HCT116 (cell line): ENCODE results near the gene VAV1. TPM values are rescaled to one million over a fixed set of nuclear protein-coding genes. Genes with fewer than 3 reads are reported as not detected.

Experiments
- ATAC-seq: fragments of 200-7000 bp; cut with Tn5 transposase; 2 replicates; pipeline ENCODE4 v1.9.1; 2020; ENCODE audit warnings: mild to moderate bottlenecking, moderate library complexity
- BruUV-seq: library from RNA; stranded (reverse); fragments of 400-500 nt; replicated peaks from 2 replicates; lab custom pipeline; 2021; lab: Mats Ljungman, UMichigan
- CTCF ChIA-PET: fragments of 300-600 bp; sonication (Branson Sonifier 250); formaldehyde crosslinking; loops from one replicate; lab custom pipeline; 2021; ENCODE audit warnings: antibody characterized with exemption; lab: Charles Lee
- POLR2A ChIA-PET: fragments of 300-600, 350-600 bp; sonication (Branson Sonifier 250); formaldehyde crosslinking; loops from one replicate; lab custom pipeline; 2021; ENCODE audit warnings: antibody characterized with exemption; lab: Charles Lee
- RAD21 ChIA-PET, 2 experiments: fragments of 300-600 bp; sonication (Branson Sonifier 250); formaldehyde crosslinking; loops; one replicate each; lab custom pipeline; 2023; ENCODE audit warnings: low total read pairs in 2 of 2; ENCODE audit not compliant: uncharacterized antibody in 2 of 2, unreplicated experiment in 2 of 2, low non-redundant PET in 1 of 2; lab: Charles Lee
- DNase-seq: peaks from one replicate; pipeline ENCODE4 v3.0.0-alpha.2; 2010; ENCODE audit warnings: low read depth, low spot score
- H2AFZ ChIP-seq: fragments of 200-600 bp; shearing (Covaris generic), sonication (generic); 2 replicates; pipeline ENCODE4 v1.6.1; 2017; ENCODE audit warnings: low read depth, mixed run types, mixed read lengths, antibody characterized with exemption, low read length; ENCODE audit not compliant: poor library complexity, severe bottlenecking
- H3K27ac ChIP-seq: 2 replicates; pipeline ENCODE4 v1.5.1; 2012; ENCODE audit warnings: low read depth, low read length
- H3K27me3 ChIP-seq: fragments of 200-600 bp; sonication (generic); 2 replicates; pipeline ENCODE4 v1.6.1; 2016; ENCODE audit warnings: mixed run types, low read length, mixed read lengths; ENCODE audit not compliant: insufficient read depth
- H3K36me3 ChIP-seq, 2 experiments: fragments of 200-500 bp in 1 of 2; fragments of 200-600 bp in 1 of 2; sonication (Bioruptor generic) in 1 of 2; sonication (generic) in 1 of 2; 2 replicates each; pipeline versions ENCODE4 v1.5.1 to v1.6.1; 2014 to 2016; ENCODE audit warnings: low read length in 2 of 2, inconsistent platforms in 1 of 2, mixed read lengths in 1 of 2, mixed run types in 1 of 2; ENCODE audit not compliant: insufficient read depth in 2 of 2, control insufficient read depth in 1 of 2
- H3K4me1 ChIP-seq, 2 experiments: fragments of 200-600 bp in 1 of 2; sonication (generic) in 1 of 2; 2 replicates each; pipeline versions ENCODE4 v1.5.1 to v1.6.1; 2012 to 2017; ENCODE audit warnings: low read length in 2 of 2, inconsistent platforms in 1 of 2, mild to moderate bottlenecking in 1 of 2, mixed read lengths in 1 of 2, mixed run types in 1 of 2, moderate library complexity in 1 of 2; ENCODE audit not compliant: insufficient read depth in 2 of 2, control insufficient read depth in 1 of 2
- H3K4me2 ChIP-seq: fragments of 200-600 bp; sonication (generic); 2 replicates; pipeline ENCODE4 v1.6.1; 2017; ENCODE audit warnings: mixed run types, low read length, mixed read lengths
- H3K4me3 ChIP-seq, 2 experiments: fragments of 200-600 bp in 1 of 2; sonication (generic) in 1 of 2; replicated peaks in 1 of 2; 2 replicates each; pipeline ENCODE4 v1.5.1; 2011 to 2016; ENCODE audit warnings: low read length in 2 of 2, control low read depth in 1 of 2, low read depth in 1 of 2, mild to moderate bottlenecking in 1 of 2, mixed read lengths in 1 of 2, mixed run types in 1 of 2
- H3K79me2 ChIP-seq: fragments of 200-600 bp; sonication (generic); 2 replicates; pipeline ENCODE4 v1.6.1; 2017; ENCODE audit warnings: mild to moderate bottlenecking, mixed run types, low read length, moderate library complexity, mixed read lengths; ENCODE audit not compliant: insufficient read depth
- H3K9ac ChIP-seq: fragments of 200-600 bp; sonication (generic); 2 replicates; pipeline ENCODE4 v1.6.1; 2016; ENCODE audit warnings: low read length, mixed read lengths
- H3K9me2 ChIP-seq: fragments of 200-600 bp; sonication (generic), shearing (Covaris generic); 2 replicates; pipeline ENCODE4 v1.6.1; 2017; ENCODE audit warnings: mixed run types, mild to moderate bottlenecking, moderate library complexity; ENCODE audit not compliant: insufficient read depth
- H3K9me3 ChIP-seq, 2 experiments: fragments of 200-500 bp in 1 of 2; fragments of 200-600 bp in 1 of 2; sonication (Bioruptor generic) in 1 of 2; sonication (generic) in 1 of 2; 2 replicates each; pipeline ENCODE4 v1.6.1; 2014 to 2017; ENCODE audit warnings: low read length in 2 of 2, mixed read lengths in 2 of 2, inconsistent platforms in 1 of 2, low read depth in 1 of 2, mild to moderate bottlenecking in 1 of 2, mixed run types in 1 of 2, moderate library complexity in 1 of 2; ENCODE audit not compliant: control insufficient read depth in 1 of 2, insufficient read depth in 1 of 2
- H4K20me1 ChIP-seq: fragments of 200-600 bp; sonication (generic), shearing (Covaris generic); 2 replicates; pipeline ENCODE4 v1.6.1; 2017; ENCODE audit warnings: mixed run types, mild to moderate bottlenecking, moderate library complexity; ENCODE audit not compliant: insufficient read depth
- CBX3 ChIP-seq: IDR thresholded peaks from 2 replicates; pipeline ENCODE4 v1.6.1; 2012; ENCODE audit warnings: low read depth
- EGR1 ChIP-seq: IDR thresholded peaks from 2 replicates; pipeline ENCODE4 v1.6.1; 2012; ENCODE audit warnings: low read depth
- EZH2 ChIP-seq: fragments of 200-600 bp; sonication (generic); IDR thresholded peaks from 2 replicates; pipeline ENCODE4 v1.6.1; 2017; ENCODE audit warnings: antibody characterized with exemption, mixed run types
- EZH2phosphoT487 ChIP-seq: fragments of 200-600 bp; IDR thresholded peaks from 2 replicates; pipeline ENCODE4 v1.6.1; 2018; ENCODE audit warnings: antibody characterized with exemption, borderline replicate concordance
- FOSL1 ChIP-seq: IDR thresholded peaks from 2 replicates; pipeline ENCODE4 v1.6.1; 2012; ENCODE audit warnings: low read depth
- POLR2AphosphoS5 ChIP-seq: IDR thresholded peaks from 2 replicates; pipeline ENCODE4 v1.6.1; 2011; ENCODE audit warnings: mild to moderate bottlenecking, low read depth, low read length, moderate library complexity
- RAD21 ChIP-seq: IDR thresholded peaks from 2 replicates; pipeline ENCODE4 v1.6.1; 2012; ENCODE audit warnings: low read depth, mild to moderate bottlenecking
- SIN3A ChIP-seq: IDR thresholded peaks from 2 replicates; pipeline ENCODE4 v1.6.1; 2012; ENCODE audit warnings: low read depth
- SRF ChIP-seq: IDR thresholded peaks from 2 replicates; pipeline ENCODE4 v1.6.1; 2012; ENCODE audit warnings: low read depth
- TCF7L2 ChIP-seq: IDR thresholded peaks from 2 replicates; pipeline ENCODE4 v1.7.0; 2011; ENCODE audit warnings: borderline replicate concordance, inconsistent platforms; ENCODE audit not compliant: insufficient read depth, insufficient read length; ENCODE audit errors: extremely low read depth
- YY1 ChIP-seq: IDR thresholded peaks from 2 replicates; pipeline ENCODE4 v1.6.1; 2011; ENCODE audit warnings: low read length, low read depth, moderate library complexity, mild to moderate bottlenecking; ENCODE audit not compliant: insufficient replicate concordance; ENCODE audit errors: extremely low read depth
- ZFX ChIP-seq: fragments of 450-650 bp; IDR thresholded peaks from 2 replicates; pipeline ENCODE4 v1.6.1; 2017
- intact Hi-C: fragments of 100-400 bp; cut with micrococcal nuclease; formaldehyde crosslinking; loops from 2 replicates; pipeline ENCODE4 v1.10.0; 2022
- total RNA-seq: library from RNA; stranded (reverse); gene quantifications from one replicate; pipeline ENCODE4 v1.2.1, GENCODE V29; 2021; ENCODE audit not compliant: unreplicated experiment
- TF ChIP-seq, protein P1 (sequence below), 3 experiments: fragments of 200-600 bp in 1 of 3; sonication (generic) in 1 of 3; IDR thresholded peaks in 2 of 3; conservative IDR thresholded peaks in 1 of 3; 2 replicates each; pipeline ENCODE4 v1.5.1; 2012 to 2017; ENCODE audit warnings: low read depth in 2 of 3, low read length in 2 of 3, antibody characterized with exemption in 1 of 3, borderline replicate concordance in 1 of 3, control low read depth in 1 of 3, mild to moderate bottlenecking in 1 of 3, mixed read lengths in 1 of 3, mixed run types in 1 of 3, moderate library complexity in 1 of 3; ENCODE audit not compliant: insufficient read depth in 1 of 3
- TF ChIP-seq, protein P2 (sequence below): IDR thresholded peaks from 2 replicates; pipeline ENCODE4 v1.6.1; 2011; ENCODE audit warnings: mild to moderate bottlenecking, low read length, moderate library complexity; ENCODE audit not compliant: insufficient replicate concordance; ENCODE audit errors: extremely low read depth
- TF ChIP-seq, protein P3 (sequence below): IDR thresholded peaks from 2 replicates; pipeline ENCODE4 v1.6.1; 2012; ENCODE audit warnings: low read depth
- TF ChIP-seq, protein P4 (sequence below): IDR thresholded peaks from 2 replicates; pipeline ENCODE4 v1.6.1; 2012

Gene VAV1
- total RNA-seq, 1 experiment from 2014 or later, result 20.6 TPM

DNA sequence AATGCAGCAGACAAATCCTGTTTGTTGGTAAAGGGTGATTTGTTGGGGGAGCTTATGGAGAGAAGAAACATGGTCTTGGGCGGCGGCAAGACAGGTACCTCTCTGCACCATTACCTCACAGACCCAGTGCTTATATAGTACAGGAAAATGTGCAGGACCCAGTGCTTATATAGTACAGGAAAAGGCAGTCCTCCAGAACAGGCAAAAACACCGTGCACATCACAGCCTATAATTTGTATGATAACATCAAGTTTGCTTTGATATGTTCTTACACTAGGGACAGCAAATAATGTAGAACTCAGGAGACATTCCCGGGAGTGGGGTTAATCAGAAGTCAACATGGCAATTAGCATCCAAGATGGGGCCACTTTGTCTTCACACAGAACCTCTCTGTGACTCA is 20.9 kb downstream of the VAV1 start:
- Histone ChIP-seq H3K79me2 (no peaks in the 10 kb centered on the region), H3K4me3 (no peak overlapping the region), H3K4me1 (peaks cover 2 to 5% of the 10 kb centered on the region in 2 experiments; a peak in 3 of 4 replicates), H3K27ac (no peak overlapping the region), H3K9ac (no peak overlapping the region), H3K27me3 (no peaks in the 10 kb centered on the region), H3K4me2 (no peak overlapping the region), H3K36me3 (no peaks in the 10 kb centered on the region), H3K9me3 (no peaks in the 10 kb centered on the region; a peak in 1 of 4 replicates), H4K20me1 (no peaks in the 10 kb centered on the region), H3K9me2 (no peaks in the 10 kb centered on the region)
- ChIA-PET CTCF (no interaction called here), RAD21 (no interaction called here), POLR2A (no interaction called here)
- DNase-seq (no peak), ATAC-seq (no peak)
- BruUV-seq, result no TSS peak
- intact Hi-C loops, result no loop called here
- TF ChIP-seq EZH2phosphoT487 (no peak), ZFX (no peak), RAD21 (no peak), TCF7L2 (no peak), FOSL1 (no peak), SIN3A (no peak), EZH2 (no peak), EGR1 (no peak), CBX3 (no peak), YY1 (no peak), SRF (no peak), POLR2AphosphoS5 (no peak)
- TF ChIP-seq, protein P1, sequence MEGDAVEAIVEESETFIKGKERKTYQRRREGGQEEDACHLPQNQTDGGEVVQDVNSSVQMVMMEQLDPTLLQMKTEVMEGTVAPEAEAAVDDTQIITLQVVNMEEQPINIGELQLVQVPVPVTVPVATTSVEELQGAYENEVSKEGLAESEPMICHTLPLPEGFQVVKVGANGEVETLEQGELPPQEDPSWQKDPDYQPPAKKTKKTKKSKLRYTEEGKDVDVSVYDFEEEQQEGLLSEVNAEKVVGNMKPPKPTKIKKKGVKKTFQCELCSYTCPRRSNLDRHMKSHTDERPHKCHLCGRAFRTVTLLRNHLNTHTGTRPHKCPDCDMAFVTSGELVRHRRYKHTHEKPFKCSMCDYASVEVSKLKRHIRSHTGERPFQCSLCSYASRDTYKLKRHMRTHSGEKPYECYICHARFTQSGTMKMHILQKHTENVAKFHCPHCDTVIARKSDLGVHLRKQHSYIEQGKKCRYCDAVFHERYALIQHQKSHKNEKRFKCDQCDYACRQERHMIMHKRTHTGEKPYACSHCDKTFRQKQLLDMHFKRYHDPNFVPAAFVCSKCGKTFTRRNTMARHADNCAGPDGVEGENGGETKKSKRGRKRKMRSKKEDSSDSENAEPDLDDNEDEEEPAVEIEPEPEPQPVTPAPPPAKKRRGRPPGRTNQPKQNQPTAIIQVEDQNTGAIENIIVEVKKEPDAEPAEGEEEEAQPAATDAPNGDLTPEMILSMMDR (IDR thresholded peaks at IDR 0.05 in 2 of 3, conservative IDR thresholded peaks at IDR 0.05 in 1 of 3; ENCODE audit: borderline replicate concordance in 1 of 3, insufficient read depth in 1 of 3, low read depth in 2 of 3, low read length in 2 of 3), result no peak
- TF ChIP-seq, protein P2, sequence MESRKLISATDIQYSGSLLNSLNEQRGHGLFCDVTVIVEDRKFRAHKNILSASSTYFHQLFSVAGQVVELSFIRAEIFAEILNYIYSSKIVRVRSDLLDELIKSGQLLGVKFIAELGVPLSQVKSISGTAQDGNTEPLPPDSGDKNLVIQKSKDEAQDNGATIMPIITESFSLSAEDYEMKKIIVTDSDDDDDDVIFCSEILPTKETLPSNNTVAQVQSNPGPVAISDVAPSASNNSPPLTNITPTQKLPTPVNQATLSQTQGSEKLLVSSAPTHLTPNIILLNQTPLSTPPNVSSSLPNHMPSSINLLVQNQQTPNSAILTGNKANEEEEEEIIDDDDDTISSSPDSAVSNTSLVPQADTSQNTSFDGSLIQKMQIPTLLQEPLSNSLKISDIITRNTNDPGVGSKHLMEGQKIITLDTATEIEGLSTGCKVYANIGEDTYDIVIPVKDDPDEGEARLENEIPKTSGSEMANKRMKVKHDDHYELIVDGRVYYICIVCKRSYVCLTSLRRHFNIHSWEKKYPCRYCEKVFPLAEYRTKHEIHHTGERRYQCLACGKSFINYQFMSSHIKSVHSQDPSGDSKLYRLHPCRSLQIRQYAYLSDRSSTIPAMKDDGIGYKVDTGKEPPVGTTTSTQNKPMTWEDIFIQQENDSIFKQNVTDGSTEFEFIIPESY, result no peak
- TF ChIP-seq, protein P3, sequence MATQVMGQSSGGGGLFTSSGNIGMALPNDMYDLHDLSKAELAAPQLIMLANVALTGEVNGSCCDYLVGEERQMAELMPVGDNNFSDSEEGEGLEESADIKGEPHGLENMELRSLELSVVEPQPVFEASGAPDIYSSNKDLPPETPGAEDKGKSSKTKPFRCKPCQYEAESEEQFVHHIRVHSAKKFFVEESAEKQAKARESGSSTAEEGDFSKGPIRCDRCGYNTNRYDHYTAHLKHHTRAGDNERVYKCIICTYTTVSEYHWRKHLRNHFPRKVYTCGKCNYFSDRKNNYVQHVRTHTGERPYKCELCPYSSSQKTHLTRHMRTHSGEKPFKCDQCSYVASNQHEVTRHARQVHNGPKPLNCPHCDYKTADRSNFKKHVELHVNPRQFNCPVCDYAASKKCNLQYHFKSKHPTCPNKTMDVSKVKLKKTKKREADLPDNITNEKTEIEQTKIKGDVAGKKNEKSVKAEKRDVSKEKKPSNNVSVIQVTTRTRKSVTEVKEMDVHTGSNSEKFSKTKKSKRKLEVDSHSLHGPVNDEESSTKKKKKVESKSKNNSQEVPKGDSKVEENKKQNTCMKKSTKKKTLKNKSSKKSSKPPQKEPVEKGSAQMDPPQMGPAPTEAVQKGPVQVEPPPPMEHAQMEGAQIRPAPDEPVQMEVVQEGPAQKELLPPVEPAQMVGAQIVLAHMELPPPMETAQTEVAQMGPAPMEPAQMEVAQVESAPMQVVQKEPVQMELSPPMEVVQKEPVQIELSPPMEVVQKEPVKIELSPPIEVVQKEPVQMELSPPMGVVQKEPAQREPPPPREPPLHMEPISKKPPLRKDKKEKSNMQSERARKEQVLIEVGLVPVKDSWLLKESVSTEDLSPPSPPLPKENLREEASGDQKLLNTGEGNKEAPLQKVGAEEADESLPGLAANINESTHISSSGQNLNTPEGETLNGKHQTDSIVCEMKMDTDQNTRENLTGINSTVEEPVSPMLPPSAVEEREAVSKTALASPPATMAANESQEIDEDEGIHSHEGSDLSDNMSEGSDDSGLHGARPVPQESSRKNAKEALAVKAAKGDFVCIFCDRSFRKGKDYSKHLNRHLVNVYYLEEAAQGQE, result no peak
- TF ChIP-seq, protein P4, sequence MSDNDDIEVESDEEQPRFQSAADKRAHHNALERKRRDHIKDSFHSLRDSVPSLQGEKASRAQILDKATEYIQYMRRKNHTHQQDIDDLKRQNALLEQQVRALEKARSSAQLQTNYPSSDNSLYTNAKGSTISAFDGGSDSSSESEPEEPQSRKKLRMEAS, result no peak
- TF ChIP-seq, all 23 proteins: peak for 0
- no peak overlapping the region for H2AFZ ChIP-seq
